Nephron progenitor cell (in vitro differentiated cells): Measurements from ENCODE around the gene PPP1R37.

Experiments
- DNase-seq: peaks from one replicate; pipeline ENCODE4 v3.0.0; 2021
- H3K27ac Mint-ChIP-seq: 2 replicates; pipeline ENCODE4 v1.8.0; 2021; ENCODE audit warnings: mild to moderate bottlenecking, moderate library complexity, mixed read lengths
- H3K27me3 Mint-ChIP-seq: 2 replicates; pipeline ENCODE4 v1.8.0; 2021; ENCODE audit warnings: mild to moderate bottlenecking, low read depth, mixed read lengths; ENCODE audit not compliant: poor library complexity
- H3K36me3 Mint-ChIP-seq: 2 replicates; pipeline ENCODE4 v1.8.0; 2021; ENCODE audit warnings: low read depth, mixed read lengths
- H3K4me1 Mint-ChIP-seq: 2 replicates; pipeline ENCODE4 v1.8.0; 2021; ENCODE audit warnings: mixed read lengths
- H3K4me3 Mint-ChIP-seq: 2 replicates; pipeline ENCODE4 v1.8.0; 2021; ENCODE audit warnings: mild to moderate bottlenecking, moderate library complexity, mixed read lengths
- H3K9me3 Mint-ChIP-seq: 2 replicates; pipeline ENCODE4 v1.8.0; 2021; ENCODE audit warnings: mild to moderate bottlenecking, moderate library complexity, mixed read lengths
- CTCF ChIP-seq: fragments of 200-600 bp; sonication (generic); IDR thresholded peaks from 2 replicates; pipeline ENCODE4 v1.5.0; 2021; ENCODE audit warnings: antibody characterized with exemption

Gene PPP1R37

GRCh38 chr19:45078390-45079062, 14.5 kb upstream of the PPP1R37 start:
- DNase-seq, result no peak
- peaks cover 40% of the 10 kb centered on the region for H3K27me3 Mint-ChIP-seq
- no peak overlapping the region for H3K27ac Mint-ChIP-seq
- no peaks in the 10 kb centered on the region for H3K9me3 Mint-ChIP-seq
- peak overlapping the region; percentile 100 for H3K4me3 Mint-ChIP-seq
- no peak for TF ChIP-seq CTCF
- H3K36me3 Mint-ChIP-seq, result peaks cover 22% of the 10 kb centered on the region
- H3K4me1 Mint-ChIP-seq, result peaks cover 49% of the 10 kb centered on the region

GRCh38 chr19:45079063-45079910, 13.7 kb upstream of the PPP1R37 start, which contains the start of gene GEMIN7:
Gene GEMIN7, plus strand, starts transcription at chr19:45079260. Its CDS starts 10,855 bp downstream, at chr19:45090115.
- Mint-ChIP-seq H3K9me3 (no peaks in the 10 kb centered on the region), H3K27me3 (peaks cover 39% of the 10 kb centered on the region), H3K4me1 (peaks cover 49% of the 10 kb centered on the region), H3K36me3 (peaks cover 22% of the 10 kb centered on the region), H3K4me3 (peak within 1 kb of the TSS; percentile 100), H3K27ac (peak within 1 kb of the TSS; percentile 81)
- peak; percentile 14 for TF ChIP-seq CTCF
- peak; percentile 84 for DNase-seq

GRCh38 chr19:45079911-45080370, 13.0 kb upstream of the PPP1R37 start:
- Mint-ChIP-seq H3K27ac (peak overlapping the region; percentile 81), H3K27me3 (peaks cover 32% of the 10 kb centered on the region), H3K36me3 (peaks cover 22% of the 10 kb centered on the region), H3K9me3 (no peaks in the 10 kb centered on the region), H3K4me3 (peak overlapping the region; percentile 100), H3K4me1 (peaks cover 44% of the 10 kb centered on the region)
- no peak for DNase-seq
- no peak for TF ChIP-seq CTCF

- no peak for DNase-seq
- peak overlapping the region; percentile 74 for H3K4me3 Mint-ChIP-seq
- peaks cover 12% of the 10 kb centered on the region for H3K27me3 Mint-ChIP-seq
- H3K27ac Mint-ChIP-seq, result peak overlapping the region; percentile 62
- H3K9me3 Mint-ChIP-seq, result no peaks in the 10 kb centered on the region
- peaks cover 35% of the 10 kb centered on the region for H3K36me3 Mint-ChIP-seq
- TF ChIP-seq CTCF, result no peak
- H3K4me1 Mint-ChIP-seq, result peaks cover 34% of the 10 kb centered on the region
Observed at GRCh38 chr19:45082170-45082569, 10.8 kb upstream of the PPP1R37 start.

GRCh38 chr19:45086480-45086879, 6.5 kb upstream of the PPP1R37 start:
- Mint-ChIP-seq H3K4me3 (no peak overlapping the region), H3K27ac (no peak overlapping the region), H3K36me3 (peaks cover 50% of the 10 kb centered on the region), H3K27me3 (peaks cover 3% of the 10 kb centered on the region), H3K9me3 (no peaks in the 10 kb centered on the region), H3K4me1 (peaks cover 23% of the 10 kb centered on the region)
- DNase-seq, result no peak
- no peak for TF ChIP-seq CTCF
